Measurements from ENCODE around the gene MRPS27. TPM values are rescaled to one million over a fixed set of nuclear protein-coding genes. Genes with fewer than 3 reads are reported as not detected.

Gene MRPS27
- total RNA-seq, 4 donors from 2014 or later: 33.2 to 74.9 (median 62.3) TPM

- Histone ChIP-seq H3K27ac (no peak overlapping the region), H3K36me3 (no peaks in the 10 kb centered on the region), H3K4me1 (peaks cover 28 to 31% of the 10 kb centered on the region in 2 donors), H3K9me3 (no peaks in the 10 kb centered on the region), H3K27me3 (no peaks in the 10 kb centered on the region), H3K4me3 (no peak overlapping the region)
- in situ Hi-C loops (cut with MboI; ENCODE audit: low sequenced_read_pairs in 4 of 4): no loop called here
- TF ChIP-seq CTCF (IDR thresholded peaks at IDR 0.05 in 4 of 5, conservative IDR thresholded peaks at IDR 0.05 in 1 of 5): no peak
- no peak for TF ChIP-seq POLR2A (IDR thresholded peaks at IDR 0.05)
- intact Hi-C loops (cut with DNase I; ENCODE audit: low total_unique reads): no loop called here
- DNase-seq: no peak
- ATAC-seq: no peak
Measured at GRCh38 chr5:72269411-72269780, 50.6 kb downstream of the MRPS27 start.

GRCh38 chr5:72268753-72269410 lies 51.2 kb downstream of the MRPS27 start:
- in situ Hi-C loops (cut with MboI; ENCODE audit: low sequenced_read_pairs in 4 of 4): no loop called here
- TF ChIP-seq POLR2A (IDR thresholded peaks at IDR 0.05) (no peak), CTCF (IDR thresholded peaks at IDR 0.05 in 4 of 5, conservative IDR thresholded peaks at IDR 0.05 in 1 of 5) (peak in 4 of 5 experiments; percentile 31 to 53 (median 40))
- DNase-seq: no peak

GRCh38 chr5:72268260-72268659 lies 51.8 kb downstream of the MRPS27 start:
- peaks cover 29 to 31% of the 10 kb centered on the region in 2 donors for H3K4me1 ChIP-seq
- no peak overlapping the region for H3K27ac ChIP-seq

More at GRCh38 chr5:72268753-72269410, 51.2 kb downstream of the MRPS27 start:
- no peaks in the 10 kb centered on the region for H3K9me3 ChIP-seq
- ATAC-seq: no peak
- H3K27ac ChIP-seq: no peak overlapping the region
- intact Hi-C loops (cut with DNase I; ENCODE audit: low total_unique reads): no loop called here
- peaks cover 29 to 31% of the 10 kb centered on the region in 2 donors for H3K4me1 ChIP-seq
- H3K36me3 ChIP-seq: no peaks in the 10 kb centered on the region
- H3K4me3 ChIP-seq: no peak overlapping the region
- H3K27me3 ChIP-seq: no peaks in the 10 kb centered on the region

GRCh38 chr5:72267685-72268084 lies 52.4 kb downstream of the MRPS27 start:
- H3K27ac ChIP-seq: no peak overlapping the region
- no peak overlapping the region for H3K4me3 ChIP-seq
- no peaks in the 10 kb centered on the region for H3K36me3 ChIP-seq
- ATAC-seq: no peak
- TF ChIP-seq CTCF (IDR thresholded peaks at IDR 0.05 in 4 of 5, conservative IDR thresholded peaks at IDR 0.05 in 1 of 5): no peak
- no peak for TF ChIP-seq POLR2A (IDR thresholded peaks at IDR 0.05)
- no peaks in the 10 kb centered on the region for H3K9me3 ChIP-seq
- no peaks in the 10 kb centered on the region for H3K27me3 ChIP-seq
- in situ Hi-C loops (cut with MboI; ENCODE audit: low sequenced_read_pairs in 4 of 4) (no loop called here), intact Hi-C loops (cut with DNase I; ENCODE audit: low total_unique reads) (no loop called here)
- no peak for DNase-seq
- H3K4me1 ChIP-seq: peaks cover 29 to 31% of the 10 kb centered on the region in 2 donors

More at GRCh38 chr5:72268260-72268659, 51.8 kb downstream of the MRPS27 start:
- Histone ChIP-seq H3K4me3 (no peak overlapping the region), H3K9me3 (no peaks in the 10 kb centered on the region), H3K27me3 (no peaks in the 10 kb centered on the region), H3K36me3 (no peaks in the 10 kb centered on the region)
- TF ChIP-seq CTCF (IDR thresholded peaks at IDR 0.05 in 4 of 5, conservative IDR thresholded peaks at IDR 0.05 in 1 of 5) (no peak), POLR2A (IDR thresholded peaks at IDR 0.05) (no peak)
- intact Hi-C loops (cut with DNase I; ENCODE audit: low total_unique reads) (no loop called here), in situ Hi-C loops (cut with MboI; ENCODE audit: low sequenced_read_pairs in 4 of 4) (no loop called here)
- no peak for DNase-seq
- no peak for ATAC-seq

DNA sequence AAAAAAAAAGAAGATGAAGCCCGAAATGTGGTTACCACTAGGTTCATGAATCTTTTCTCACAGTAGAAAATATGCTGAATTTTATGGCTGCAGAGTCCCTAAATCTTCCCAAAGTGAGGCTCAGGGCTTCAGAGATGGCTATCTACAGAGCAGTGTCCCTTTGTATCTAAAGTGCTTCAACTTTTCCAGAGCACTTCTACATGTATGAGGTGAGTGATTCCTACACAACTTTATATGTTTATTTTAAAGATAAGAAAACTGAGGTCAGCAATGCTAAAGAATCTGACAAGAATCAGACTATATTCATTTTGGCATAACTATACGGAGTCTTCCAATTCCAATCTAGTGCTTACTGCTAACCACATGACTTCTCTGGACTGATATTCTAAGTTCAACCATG lies 53.2 kb downstream of the MRPS27 start:
- H3K27ac ChIP-seq: no peak overlapping the region
- intact Hi-C loops (cut with DNase I; ENCODE audit: low total_unique reads) (no loop called here), in situ Hi-C loops (cut with MboI; ENCODE audit: low sequenced_read_pairs in 4 of 4) (no loop called here)
- no peak for DNase-seq
- no peaks in the 10 kb centered on the region for H3K9me3 ChIP-seq
- no peak overlapping the region for H3K4me3 ChIP-seq
- H3K36me3 ChIP-seq: no peaks in the 10 kb centered on the region
- H3K27me3 ChIP-seq: no peaks in the 10 kb centered on the region
- H3K4me1 ChIP-seq: peaks cover 23 to 26% of the 10 kb centered on the region in 2 donors
- ATAC-seq: no peak
- TF ChIP-seq CTCF (IDR thresholded peaks at IDR 0.05 in 4 of 5, conservative IDR thresholded peaks at IDR 0.05 in 1 of 5): no peak
- no peak for TF ChIP-seq POLR2A (IDR thresholded peaks at IDR 0.05)
